Suprapubic skin (tissue), 4 donors: ENCODE results near the gene CTPS1.
A peak's percentile ranks its signal among the peaks of the same experiment; 100 is the strongest.

Experiments used
- CTCF ChIP-seq, 2 donors: fragments of 200-600 bp in 1 of 2; fragments of 450-650 bp in 1 of 2; sonication (generic) in 1 of 2; IDR thresholded peaks; one replicate each; pipeline ENCODE4 v1.5.1; 2016 to 2019; ENCODE audit warnings: antibody characterized with exemption in 2 of 2, mild to moderate bottlenecking in 1 of 2, moderate library complexity in 1 of 2
- POLR2A ChIP-seq, 2 donors: fragments of 450-650 bp; IDR thresholded peaks; one replicate each; pipeline ENCODE4 v1.6.1; 2017; ENCODE audit warnings: antibody characterized with exemption in 2 of 2, mild to moderate bottlenecking in 2 of 2, moderate library complexity in 2 of 2
- POLR2AphosphoS5 ChIP-seq, 3 donors: sonication (generic); formaldehyde crosslinking; IDR thresholded peaks; one replicate each; pipeline ENCODE4 v1.6.1; 2017; ENCODE audit warnings: antibody characterized with exemption in 3 of 3

GRCh38 chr1:40979241-40980067 lies at the start of gene CTPS1:
- TF ChIP-seq CTCF (IDR thresholded peaks at IDR 0.05), result no peak
- no peak for TF ChIP-seq POLR2A (IDR thresholded peaks at IDR 0.05)
- TF ChIP-seq POLR2AphosphoS5 (IDR thresholded peaks at IDR 0.05), result peak in 2 of 3 donors; percentile 8 to 18
